ENCODE measurements around the gene MCF2L.

DNA sequence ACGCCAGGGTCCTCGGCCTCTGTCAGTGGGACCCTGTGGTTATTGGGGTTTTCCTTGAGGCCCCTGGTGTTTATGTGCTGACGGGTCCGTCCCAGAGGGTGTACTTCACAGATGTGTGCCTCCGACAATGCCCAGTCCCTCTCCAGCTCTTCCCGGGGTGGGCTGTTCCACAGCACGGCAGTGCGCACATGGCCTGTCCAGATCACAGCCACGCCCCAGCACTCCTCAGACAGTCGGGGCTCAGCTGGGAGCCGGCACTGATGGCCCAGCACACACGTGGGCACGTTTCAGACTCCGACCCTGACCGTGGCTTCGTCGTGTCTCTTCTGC, 119.6 kb downstream of the MCF2L start:
- no peak for TF ChIP-seq POLR2AphosphoS5 (IDR thresholded peaks at IDR 0.05; ENCODE audit: low read depth, low read length)
- TF ChIP-seq TAF1 (IDR thresholded peaks at IDR 0.05; ENCODE audit: borderline replicate concordance, insufficient read depth, low read length): no peak
